ENCODE data around the gene SCAI.
"Not testable (repeated sequence)": the region's sequence is repeated elsewhere in the genome, so short reads cannot be mapped to it uniquely, and the experiment has no call there.

The SCAI gene

GRCh38 chr9:125106285-125106893 is 36.9 kb downstream of the SCAI start:
- DNase-seq: no peak

- no peak for DNase-seq
Measured at GRCh38 chr9:125103770-125104460, 39.4 kb downstream of the SCAI start.

- no peak for DNase-seq
Measured at GRCh38 chr9:125103021-125103420, 40.3 kb downstream of the SCAI start.

- no peak for DNase-seq
Measured at GRCh38 chr9:125100822-125101221, 42.5 kb downstream of the SCAI start.

GRCh38 chr9:125099816-125100215 is 43.5 kb downstream of the SCAI start:
- no peak for DNase-seq

GRCh38 chr9:125095821-125096443 is 47.4 kb downstream of the SCAI start:
- no peak for DNase-seq

- no peak for DNase-seq
Measured at GRCh38 chr9:125091121-125091520, 52.2 kb downstream of the SCAI start.

- DNase-seq: no peak
Measured at GRCh38 chr9:125089331-125089730, 54.0 kb downstream of the SCAI start.

- DNase-seq: no peak
Measured at GRCh38 chr9:125088752-125089151, 54.6 kb downstream of the SCAI start.

GRCh38 chr9:125085703-125086477 is 57.4 kb downstream of the SCAI start:
- no peak for DNase-seq

GRCh38 chr9:125082197-125082596 is 61.1 kb downstream of the SCAI start:
- not testable (repeated sequence) for DNase-seq

- DNase-seq: not testable (repeated sequence)
Measured at GRCh38 chr9:125080797-125081196, 62.5 kb downstream of the SCAI start.

- no peak for DNase-seq
Measured at GRCh38 chr9:125079931-125080330, 63.4 kb downstream of the SCAI start.

- DNase-seq: no peak
Measured at GRCh38 chr9:125075997-125076396, 67.3 kb downstream of the SCAI start.

GRCh38 chr9:125074976-125075375 is 68.4 kb downstream of the SCAI start:
- DNase-seq: no peak

GRCh38 chr9:125066839-125067619 is 76.3 kb downstream of the SCAI start:
- no peak for DNase-seq

GRCh38 chr9:125061391-125061790 is 81.9 kb downstream of the SCAI start:
- no peak for DNase-seq

GRCh38 chr9:125049212-125050049 is 93.9 kb downstream of the SCAI start:
- no peak for DNase-seq

GRCh38 chr9:125043631-125044030 is 99.7 kb downstream of the SCAI start:
- no peak for DNase-seq

- DNase-seq: no peak
Measured at GRCh38 chr9:125043148-125043547, 100.2 kb downstream of the SCAI start.

GRCh38 chr9:125038166-125038565 is 105.2 kb downstream of the SCAI start:
- no peak for DNase-seq
